Spinal cord (tissue), 10 donors: Measurements from ENCODE around the gene ARID3C. TPM values are rescaled to one million over a fixed set of nuclear protein-coding genes. Genes with fewer than 3 reads are reported as not detected.

ENCODE experiments used
- DNase-seq, 6 donors: peaks; one replicate each; pipeline versions ENCODE4 v3.0.0 to v3.0.0-alpha.2; 2013 to 2015; ENCODE audit warnings: low spot score in 6 of 6, low read depth in 4 of 6
- H3K27ac ChIP-seq: one replicate; pipeline ENCODE4 v1.5.1; 2013; ENCODE audit warnings: low read depth, low read length, control low read depth
- H3K27me3 ChIP-seq: one replicate; pipeline ENCODE4 v1.6.1; 2013; ENCODE audit warnings: low read length; ENCODE audit not compliant: control insufficient read depth, insufficient read depth
- H3K36me3 ChIP-seq: one replicate; pipeline ENCODE4 v1.6.1; 2013; ENCODE audit warnings: low read length; ENCODE audit not compliant: control insufficient read depth, insufficient read depth
- H3K4me1 ChIP-seq: one replicate; pipeline ENCODE4 v1.6.1; 2013; ENCODE audit warnings: low read length; ENCODE audit not compliant: control insufficient read depth, insufficient read depth
- H3K4me3 ChIP-seq: one replicate; pipeline ENCODE4 v1.5.1; 2013; ENCODE audit warnings: low read depth, low read length, control low read depth
- H3K9me3 ChIP-seq: one replicate; pipeline ENCODE4 v1.6.1; 2013; ENCODE audit warnings: low read length; ENCODE audit not compliant: control insufficient read depth, insufficient read depth
- WGBS: methylation state at CpG from one replicate; pipeline ENCODE4 v1.1.5; 2013; ENCODE audit warnings: missing lambda C conversion rate; ENCODE audit not compliant: insufficient coverage; 5-methylcytosine and 5-hydroxymethylcytosine counted together
- polyA plus RNA-seq, 2 donors: library from polyadenylated mRNA; unstranded; fragments of 120-200 nt; gene quantifications; one replicate each; pipeline ENCODE4 v1.2.1, GENCODE V29; 2013; ENCODE audit not compliant: insufficient read length in 2 of 2
- total RNA-seq, 2 donors: library from RNA; depleted of rRNA in 1 of 2; stranded (reverse); fragments of 120-200 nt in 1 of 2; fragments of >200 nt in 1 of 2; gene quantifications; one replicate each; pipeline versions ENCODE4 v1.2.3 to v1.2.4, GENCODE V29; 2013 to 2014
- donor health status: healthy.

Gene ARID3C
- total and polyA plus RNA-seq, 4 donors = 0.33 to 1.1 (median 0.63) TPM

- no peak for DNase-seq
- no peaks in the 10 kb centered on the region for H3K9me3 ChIP-seq
- no peak overlapping the region for H3K4me3 ChIP-seq
- peaks cover 30% of the 10 kb centered on the region for H3K27me3 ChIP-seq
- WGBS = 65% methylated on average over 3 of the region's 5 CpGs
- no peak overlapping the region for H3K27ac ChIP-seq
- H3K36me3 ChIP-seq = peaks cover 15% of the 10 kb centered on the region
- peaks cover 41% of the 10 kb centered on the region for H3K4me1 ChIP-seq
Observed at GRCh38 chr9:34633166-34633565, 4.3 kb upstream of the ARID3C start.

- peak in 2 of 6 donors; percentile 58 to 59 for DNase-seq
- 49% methylated on average over 4 of the region's 5 CpGs for WGBS
- Histone ChIP-seq H3K27me3 (peaks cover 54% of the 10 kb centered on the region), H3K27ac (no peak overlapping the region), H3K4me3 (no peak overlapping the region), H3K9me3 (no peaks in the 10 kb centered on the region), H3K36me3 (peaks cover 12% of the 10 kb centered on the region), H3K4me1 (peaks cover 18% of the 10 kb centered on the region)
Observed at GRCh38 chr9:34630402-34631154, 1.7 kb upstream of the ARID3C start.

DNA sequence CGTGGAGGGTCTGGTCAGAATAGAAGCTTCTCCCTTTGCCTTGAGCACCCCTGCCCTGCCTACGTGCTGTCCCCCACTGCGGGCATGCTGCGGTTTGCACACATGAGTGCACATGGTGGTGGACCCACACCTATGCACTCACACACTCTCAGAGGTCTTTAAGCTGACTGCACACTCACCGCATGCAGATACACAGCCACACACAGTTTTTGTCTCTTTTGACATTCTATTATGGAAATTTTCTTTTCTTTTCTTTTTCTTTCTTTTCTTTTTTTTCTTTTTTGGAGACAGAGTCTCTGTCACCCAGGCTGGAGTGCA is 584 bp upstream of the ARID3C start:
- WGBS = 27% methylated on average over 4 of the region's 5 CpGs
- peaks cover 2% of the 10 kb centered on the region for H3K36me3 ChIP-seq
- H3K27me3 ChIP-seq = peaks cover 64% of the 10 kb centered on the region
- H3K9me3 ChIP-seq = no peaks in the 10 kb centered on the region
- no peak for DNase-seq
- H3K4me3 ChIP-seq = no peak overlapping the region
- peaks cover 21% of the 10 kb centered on the region for H3K4me1 ChIP-seq
- H3K27ac ChIP-seq = no peak overlapping the region

DNA sequence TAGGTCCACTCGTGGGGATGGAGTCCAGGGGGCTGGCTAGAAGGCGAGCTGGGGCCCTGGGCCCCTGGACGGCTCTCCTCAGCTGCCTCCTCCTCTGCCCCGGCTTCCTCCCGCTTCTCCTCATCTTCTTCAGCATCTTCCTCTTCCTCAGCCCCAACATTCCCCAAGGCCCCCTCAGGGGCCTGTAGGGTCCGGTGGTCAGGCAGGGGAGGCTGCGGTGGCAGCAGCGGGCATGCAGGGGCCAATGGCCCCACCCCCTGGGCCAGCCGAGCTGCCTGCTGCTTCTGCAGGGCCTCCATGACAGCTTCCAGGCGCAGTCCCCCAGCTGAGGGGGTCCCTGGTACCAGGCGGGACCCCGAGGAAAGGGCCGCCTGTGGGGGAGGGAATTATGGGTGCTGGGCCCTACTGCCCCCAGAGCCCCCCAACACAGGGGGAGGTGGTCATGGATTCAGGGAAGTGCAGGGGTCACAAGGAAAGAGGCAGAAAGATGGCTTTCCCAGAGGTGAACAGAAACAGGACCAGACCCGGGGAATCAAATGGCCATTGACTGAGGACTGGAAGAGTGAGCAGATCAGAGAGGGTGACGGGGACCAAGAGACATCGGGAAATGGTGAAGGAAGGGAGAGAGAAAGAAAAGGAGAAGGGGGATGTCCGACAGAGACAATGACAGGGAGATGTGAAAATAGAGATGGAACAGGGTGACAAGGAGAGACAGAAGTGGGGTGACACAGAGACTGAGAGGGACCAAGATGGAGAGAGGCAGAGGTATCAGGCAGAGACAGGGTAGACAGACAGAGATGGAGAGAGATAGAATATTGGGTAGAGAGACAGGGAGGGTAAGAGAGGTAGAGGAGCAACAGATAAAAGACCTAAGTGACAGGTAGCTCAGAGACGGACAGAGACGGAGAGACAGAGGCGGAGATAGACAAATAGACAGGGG is 880 bp downstream of the ARID3C start:
- DNase-seq = no peak
- Histone ChIP-seq H3K27ac (no peak overlapping the region), H3K27me3 (peaks cover 78% of the 10 kb centered on the region), H3K4me1 (peaks cover 32% of the 10 kb centered on the region), H3K4me3 (no peak overlapping the region), H3K36me3 (no peaks in the 10 kb centered on the region), H3K9me3 (no peaks in the 10 kb centered on the region)
- WGBS = 58% methylated on average over 15 of the region's 20 CpGs

- no peak overlapping the region for H3K4me3 ChIP-seq
- no peaks in the 10 kb centered on the region for H3K9me3 ChIP-seq
- peaks cover 23% of the 10 kb centered on the region for H3K4me1 ChIP-seq
- H3K36me3 ChIP-seq = no peaks in the 10 kb centered on the region
- WGBS = 81% methylated on average over 3 of the region's 3 CpGs
- H3K27me3 ChIP-seq = peaks cover 78% of the 10 kb centered on the region
- H3K27ac ChIP-seq = no peak overlapping the region
- no peak for DNase-seq
Observed at GRCh38 chr9:34625186-34625486, 3.7 kb downstream of the ARID3C start.

DNA sequence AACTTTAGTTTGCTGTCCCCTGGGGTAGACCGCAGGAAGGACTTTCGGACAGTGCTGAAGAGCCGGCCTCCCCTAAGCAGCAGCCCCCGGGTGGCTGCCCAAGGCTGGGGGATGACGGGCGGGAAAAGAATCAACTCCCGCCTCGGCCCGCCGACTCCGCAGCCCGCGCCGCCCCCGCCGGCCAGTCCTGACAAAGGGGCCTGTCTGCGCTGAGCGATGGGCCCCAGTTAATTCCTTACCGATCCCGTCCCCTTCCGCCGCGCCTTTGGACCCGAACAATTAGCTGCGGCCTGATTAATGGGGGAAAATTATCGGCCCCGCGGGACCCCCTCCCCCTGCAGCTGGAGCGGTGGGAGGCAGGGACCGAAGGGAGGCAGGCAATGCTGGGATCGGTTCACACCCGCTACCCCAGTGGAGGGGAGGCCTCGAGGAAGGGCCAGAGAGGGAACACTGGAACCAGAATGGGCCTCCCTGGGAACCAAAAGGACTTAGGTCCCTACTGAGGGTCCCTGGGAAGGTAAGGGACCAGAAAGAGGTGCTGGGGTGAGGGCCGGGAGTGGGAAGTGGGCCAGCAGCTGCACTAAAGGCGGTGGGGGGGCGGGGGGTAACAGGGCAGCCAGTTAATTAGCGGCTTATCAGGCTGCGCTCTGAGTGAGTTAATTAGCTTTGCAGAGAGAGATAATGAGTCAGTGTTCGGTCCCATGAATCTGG is 4.2 kb downstream of the ARID3C start:
- Histone ChIP-seq H3K9me3 (no peaks in the 10 kb centered on the region), H3K27ac (no peak overlapping the region), H3K4me3 (no peak overlapping the region), H3K27me3 (peaks cover 73% of the 10 kb centered on the region), H3K4me1 (peaks cover 23% of the 10 kb centered on the region), H3K36me3 (no peaks in the 10 kb centered on the region)
- peak in 2 of 6 donors; percentile 45 to 71 for DNase-seq
- 8% methylated on average over 38 of the region's 39 CpGs for WGBS

GRCh38 chr9:34623374-34624235 is 5.3 kb downstream of the ARID3C start:
- H3K9me3 ChIP-seq = no peaks in the 10 kb centered on the region
- H3K27ac ChIP-seq = no peak overlapping the region
- H3K36me3 ChIP-seq = no peaks in the 10 kb centered on the region
- H3K4me1 ChIP-seq = peaks cover 18% of the 10 kb centered on the region
- WGBS = 38% methylated on average over 57 of the region's 63 CpGs
- DNase-seq = no peak
- H3K27me3 ChIP-seq = peaks cover 64% of the 10 kb centered on the region
- H3K4me3 ChIP-seq = no peak overlapping the region

DNA sequence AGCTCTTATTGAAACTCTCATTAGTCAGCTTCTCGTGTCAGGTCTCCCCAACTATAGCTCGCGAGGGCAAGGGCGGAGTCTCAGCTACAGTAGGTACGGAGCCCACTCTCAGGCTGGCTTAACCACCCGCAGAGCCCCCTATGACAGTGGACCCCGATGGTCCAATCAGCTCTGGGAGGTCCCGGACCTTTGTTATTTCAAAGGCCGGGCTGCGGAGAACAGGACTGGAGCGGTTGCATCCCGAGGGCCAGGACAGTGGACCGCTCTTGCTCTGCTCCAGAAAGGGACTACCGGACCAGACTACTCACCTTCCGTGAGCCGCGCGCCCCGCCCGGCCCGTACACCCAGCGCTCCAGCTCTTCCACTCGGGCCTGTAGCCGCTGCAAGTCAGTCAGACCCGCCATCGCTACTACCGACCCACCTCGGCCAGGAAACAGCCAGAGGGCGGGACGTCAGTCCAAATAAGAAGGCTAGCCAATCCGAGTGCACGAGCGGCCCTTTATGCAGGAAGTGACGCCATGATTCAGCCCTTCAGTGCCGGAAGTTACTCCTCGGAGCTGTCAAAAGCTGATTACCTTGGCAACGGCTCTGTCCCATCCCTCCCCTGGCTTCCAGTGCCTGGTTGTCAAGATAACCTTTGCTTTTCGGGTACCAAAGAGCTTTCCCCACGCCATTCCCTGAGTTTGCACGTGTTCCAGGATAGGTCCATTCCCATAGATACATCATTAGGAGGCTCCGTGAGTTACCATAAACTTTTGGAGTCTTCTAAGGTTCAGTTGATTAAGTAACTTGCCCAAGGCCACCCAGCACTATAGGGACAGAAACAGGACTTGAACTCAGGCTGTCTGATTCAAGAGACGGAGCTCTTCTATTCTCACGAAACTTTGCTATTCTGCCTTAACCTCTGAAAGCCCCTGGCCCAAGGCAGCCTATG is 8.5 kb downstream of the ARID3C start, which contains the start of gene DCTN3:
Gene DCTN3, minus strand, starts transcription at position 435 of the 934 bp plus-strand sequence. Its CDS starts 31 bp downstream, at position 404.
- DNase-seq = peak; percentile 88 to 99 (median 92)
- Histone ChIP-seq H3K36me3 (peaks cover 25% of the 10 kb centered on the region), H3K4me1 (peaks cover 18% of the 10 kb centered on the region), H3K27me3 (peaks cover 34% of the 10 kb centered on the region), H3K9me3 (no peaks in the 10 kb centered on the region), H3K27ac (peak within 1 kb of the TSS; percentile 35), H3K4me3 (peak within 1 kb of the TSS; percentile 90)
- WGBS = 2% methylated on average over 41 of the region's 43 CpGs
